Right cardiac atrium (tissue), 5 donors: ENCODE results near the gene SPON1. TPM values are rescaled to one million over a fixed set of nuclear protein-coding genes. Genes with fewer than 3 reads are reported as not detected.

ENCODE experiments used
- ATAC-seq, 2 donors: fragments of 200-7000 bp; cut with Tn5 transposase; one replicate each; pipeline versions ENCODE4 v1.8.0 to v1.9.1; 2020; ENCODE audit warnings: moderate library complexity in 2 of 2, mild to moderate bottlenecking in 1 of 2
- DNase-seq, 3 donors: peaks; one replicate each; pipeline ENCODE4 v3.0.0-alpha.2; 2020
- H3K27ac ChIP-seq: one replicate; pipeline ENCODE4 v1.5.1; 2013; ENCODE audit warnings: mild to moderate bottlenecking, low read length, control low read depth, moderate library complexity
- H3K27me3 ChIP-seq: one replicate; pipeline ENCODE4 v1.6.1; 2013; ENCODE audit not compliant: control insufficient read depth, insufficient read depth
- H3K4me1 ChIP-seq: one replicate; pipeline ENCODE4 v1.6.1; 2013; ENCODE audit warnings: low read length; ENCODE audit not compliant: control insufficient read depth, insufficient read depth
- H3K4me3 ChIP-seq: one replicate; pipeline ENCODE4 v1.5.1; 2013; ENCODE audit warnings: low read length, control low read depth
- H3K9me3 ChIP-seq: one replicate; pipeline ENCODE4 v1.6.1; 2013; ENCODE audit warnings: low read length; ENCODE audit not compliant: control insufficient read depth
- WGBS: extraction: QIAGEN DNeasy Blood & Tissue Kit; methylation state at CpG from one replicate; pipeline ENCODE4 v1.1.7; 2013; 5-methylcytosine and 5-hydroxymethylcytosine counted together
- intact Hi-C, 4 donors: fragments of 100-400 bp; cut with DNase I; formaldehyde crosslinking; loops; one replicate each; pipeline versions ENCODE4 v1.11.0 to v1.14.0; 2022 to 2023
- polyA plus RNA-seq: library from polyadenylated mRNA; stranded (reverse); fragments of 200-250 nt; gene quantifications from one replicate; pipeline ENCODE4 v1.2.3, GENCODE V29; 2013
- total RNA-seq, 4 donors: library from RNA; stranded (reverse); fragmentation: NEBNext Ultra II Directional; extraction: Animal tissue kit (Norgen Biotek cat#: 25700); gene quantifications; one replicate each; pipeline ENCODE4 v1.2.1, GENCODE V29; 2021
- donor health status: healthy with polysubstance abuse.
- donor health status: DM: no; HTN: yes; CAD: no.
- donor health status: DM: no; HTN: no; CAD: no.
- donor health status: DM: no; HTN: yes; CAD: no; lungs with severe emphysema.
- donor health status: DM: yes; HTN: yes; CAD: no.

Gene SPON1
- total and polyA plus RNA-seq, 5 donors = 12.6 to 32.7 (median 24.7) TPM

DNA sequence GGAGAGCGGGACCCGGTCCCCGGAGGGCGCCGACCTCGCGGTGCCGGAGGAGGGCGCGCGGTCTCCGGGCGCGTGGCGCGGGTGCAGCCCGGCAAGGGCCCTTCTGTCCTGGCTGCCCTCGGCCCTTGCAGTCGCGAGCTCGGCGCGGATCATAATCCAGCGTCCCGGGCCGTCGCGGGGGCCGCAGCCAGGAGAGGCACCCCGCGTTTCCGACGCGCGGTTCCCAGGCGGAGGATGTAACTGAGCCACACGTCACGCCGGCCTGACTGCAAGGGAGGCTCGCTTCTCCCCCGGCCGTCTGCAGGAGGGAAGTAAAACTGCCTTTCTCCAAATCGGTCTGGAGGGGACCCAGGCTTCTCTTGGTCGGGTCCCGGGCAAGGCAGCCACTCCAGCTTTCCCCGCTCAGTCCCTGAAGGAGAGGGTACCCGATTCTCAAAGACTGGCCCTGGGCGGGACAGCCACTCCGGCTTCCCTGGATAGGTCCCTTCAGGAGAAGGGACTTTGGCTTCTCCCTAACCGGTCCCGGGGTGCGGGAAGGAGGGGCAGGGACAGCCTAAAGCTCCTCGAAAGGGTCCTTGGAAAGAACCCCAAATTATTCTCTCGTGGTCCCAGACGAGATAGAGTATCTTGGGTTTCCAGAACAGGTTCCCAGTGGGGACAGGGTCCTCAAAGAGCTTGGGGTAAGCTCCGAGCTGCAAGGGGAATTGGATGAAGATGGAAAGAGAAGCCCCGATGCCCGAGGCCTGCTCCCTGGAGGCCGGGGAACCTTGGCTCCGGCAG lies 836 bp downstream of the SPON1 start:
- intact Hi-C loops = no loop called here
- peak overlapping the region; percentile 33 for H3K4me3 ChIP-seq
- no peaks in the 10 kb centered on the region for H3K4me1 ChIP-seq
- no peak overlapping the region for H3K27ac ChIP-seq
- H3K9me3 ChIP-seq = no peaks in the 10 kb centered on the region
- peak; percentile 43 to 80 (median 79) for DNase-seq
- H3K27me3 ChIP-seq = no peaks in the 10 kb centered on the region
- ATAC-seq = peak; percentile 54 to 62
- WGBS = under 1% methylated on average over 60 of the region's 60 CpGs

DNA sequence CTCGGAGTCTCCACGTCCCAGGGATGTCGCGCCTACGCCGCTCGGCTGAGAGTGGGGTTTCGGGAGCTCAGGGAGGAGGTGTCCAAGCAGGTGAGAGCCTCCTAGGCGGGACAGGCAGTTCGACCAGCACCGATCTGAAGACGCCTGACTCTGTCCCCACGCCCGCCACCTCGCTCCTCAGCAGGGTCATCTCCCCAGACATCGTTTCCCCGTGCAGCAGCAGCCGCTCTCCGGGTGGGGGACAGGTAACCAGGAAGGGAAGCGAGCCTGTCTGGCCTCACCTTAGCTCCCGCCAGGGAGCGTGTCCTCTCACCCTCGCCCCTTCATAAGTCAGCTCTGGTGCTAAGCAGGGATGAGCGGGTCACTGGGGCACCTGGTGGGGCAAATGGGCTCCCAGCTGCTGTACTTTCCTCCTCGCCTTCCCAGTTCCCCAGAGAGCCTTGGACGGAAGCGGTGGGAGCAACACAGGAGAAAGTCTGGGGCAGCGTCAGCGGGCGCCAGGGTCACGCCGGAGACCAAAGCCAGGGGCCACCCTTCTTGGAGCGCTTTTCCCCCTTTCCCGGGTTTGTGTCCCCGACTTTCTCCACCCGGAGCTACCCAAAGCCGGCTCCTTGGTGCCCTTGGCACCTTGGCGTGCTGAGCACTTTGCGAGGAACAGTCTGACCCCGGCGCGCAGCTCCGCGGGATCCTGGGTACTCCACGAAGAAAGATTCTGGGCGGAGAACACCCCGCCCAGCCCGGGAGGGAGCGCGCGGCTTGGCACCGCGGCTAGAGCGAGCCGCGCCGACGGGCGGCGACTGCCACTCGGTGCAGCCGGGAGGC lies 1.6 kb downstream of the SPON1 start:
- Histone ChIP-seq H3K4me3 (peak overlapping the region; percentile 33), H3K27me3 (no peaks in the 10 kb centered on the region), H3K27ac (no peak overlapping the region), H3K4me1 (no peaks in the 10 kb centered on the region), H3K9me3 (no peaks in the 10 kb centered on the region)
- peak; percentile 59 to 82 (median 79) for DNase-seq
- ATAC-seq = peak; percentile 80 to 81
- intact Hi-C loops = no loop called here
- 3% methylated on average over 62 of the region's 62 CpGs for WGBS

DNA sequence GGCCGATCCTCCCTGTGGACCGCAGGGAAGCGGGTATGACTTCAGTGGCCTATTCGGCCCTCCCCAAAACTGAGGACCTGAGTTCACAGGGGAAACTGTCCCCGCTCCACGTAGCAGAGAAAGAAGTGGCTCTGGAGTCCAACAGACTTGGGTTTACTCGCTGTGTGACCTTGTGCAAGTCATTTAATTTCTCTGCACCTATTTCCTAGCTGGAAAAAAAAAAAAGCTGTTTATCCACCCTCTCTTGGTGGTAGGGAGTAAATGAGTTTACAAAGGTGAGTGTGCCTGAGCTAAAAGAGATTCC lies 2.2 kb downstream of the SPON1 start:
- H3K27me3 ChIP-seq = no peaks in the 10 kb centered on the region
- H3K4me1 ChIP-seq = no peaks in the 10 kb centered on the region

GRCh38 chr11:13965337-13965736 lies 2.8 kb downstream of the SPON1 start:
- Histone ChIP-seq H3K4me1 (no peaks in the 10 kb centered on the region), H3K9me3 (no peaks in the 10 kb centered on the region), H3K27ac (no peak overlapping the region), H3K4me3 (no peak overlapping the region), H3K27me3 (no peaks in the 10 kb centered on the region)
- 58% methylated on average over 5 of the region's 5 CpGs for WGBS
- intact Hi-C loops = no loop called here
- DNase-seq (no peak), ATAC-seq (no peak)

More for the DNA sequence above, 2.2 kb downstream of the SPON1 start:
- ATAC-seq = no peak
- WGBS = 22% methylated on average over 7 of the region's 7 CpGs
- intact Hi-C loops = no loop called here
- DNase-seq = no peak
- Histone ChIP-seq H3K4me3 (peak overlapping the region; percentile 33), H3K9me3 (no peaks in the 10 kb centered on the region), H3K27ac (no peak overlapping the region)

DNA sequence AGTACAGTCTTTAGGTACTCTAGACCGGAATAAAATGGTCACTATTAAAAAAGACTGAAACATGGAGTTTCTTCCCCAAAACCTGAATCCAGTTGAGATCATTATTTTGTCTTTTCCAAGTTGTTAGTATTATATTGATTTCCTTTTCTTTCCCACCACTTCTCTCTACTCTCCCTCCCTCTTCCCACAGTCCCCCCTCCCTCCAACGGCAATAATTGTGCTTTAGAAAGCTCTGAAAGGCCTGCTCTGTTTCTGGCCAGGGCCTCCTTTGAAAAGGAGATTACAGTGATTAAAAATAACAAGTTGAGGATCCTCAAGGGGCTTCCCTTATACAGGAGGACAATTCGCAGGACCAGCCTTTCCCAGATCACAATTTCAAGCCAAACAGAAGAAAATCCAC lies 3.5 kb downstream of the SPON1 start:
- WGBS = 56% methylated on average over 3 of the region's 3 CpGs
- no peak for ATAC-seq
- intact Hi-C loops = no loop called here
- H3K27ac ChIP-seq = no peak overlapping the region
- no peaks in the 10 kb centered on the region for H3K27me3 ChIP-seq
- DNase-seq = no peak
- peaks cover 1% of the 10 kb centered on the region for H3K4me1 ChIP-seq
- no peaks in the 10 kb centered on the region for H3K9me3 ChIP-seq
- H3K4me3 ChIP-seq = no peak overlapping the region

GRCh38 chr11:13966486-13966885 lies 4.0 kb downstream of the SPON1 start:
- Histone ChIP-seq H3K4me3 (no peak overlapping the region), H3K27me3 (no peaks in the 10 kb centered on the region), H3K4me1 (peaks cover 2% of the 10 kb centered on the region), H3K9me3 (no peaks in the 10 kb centered on the region), H3K27ac (no peak overlapping the region)
- ATAC-seq (no peak), DNase-seq (no peak)
- intact Hi-C loops = no loop called here
- 97% methylated on average over 1 of the region's 1 CpG for WGBS

- whole genome bisulfite sequencing = 53% methylated on average over 2 of the region's 2 CpGs
- peaks cover 15% of the 10 kb centered on the region for H3K4me1 ChIP-seq
- no peaks in the 10 kb centered on the region for H3K27me3 ChIP-seq
- no peaks in the 10 kb centered on the region for H3K9me3 ChIP-seq
- ATAC-seq (no peak), DNase-seq (peak in 1 of 3 donors; percentile 49)
- intact Hi-C loops = no loop called here
- no peak overlapping the region for H3K4me3 ChIP-seq
- no peak overlapping the region for H3K27ac ChIP-seq
Observed at GRCh38 chr11:13970986-13971385, 8.5 kb downstream of the SPON1 start.

- ATAC-seq (peak; percentile 72 to 84), DNase-seq (peak in 1 of 3 donors; percentile 62)
- no peaks in the 10 kb centered on the region for H3K9me3 ChIP-seq
- WGBS = 35% methylated on average over 2 of the region's 2 CpGs
- intact Hi-C loops = no loop called here
- peaks cover 15% of the 10 kb centered on the region for H3K4me1 ChIP-seq
- H3K27ac ChIP-seq = peak overlapping the region; percentile 38
- H3K4me3 ChIP-seq = no peak overlapping the region
- no peaks in the 10 kb centered on the region for H3K27me3 ChIP-seq
Observed at GRCh38 chr11:13972043-13972910, 9.8 kb downstream of the SPON1 start.

GRCh38 chr11:13972944-13973343 lies 10.4 kb downstream of the SPON1 start:
- Histone ChIP-seq H3K27me3 (no peaks in the 10 kb centered on the region), H3K27ac (peak overlapping the region; percentile 38), H3K4me1 (peaks cover 15% of the 10 kb centered on the region), H3K4me3 (no peak overlapping the region), H3K9me3 (no peaks in the 10 kb centered on the region)
- ATAC-seq (peak in 1 of 2 donors; percentile 49), DNase-seq (no peak)
- intact Hi-C loops = no loop called here
- 74% methylated on average over 3 of the region's 3 CpGs for WGBS

GRCh38 chr11:13974631-13975030 lies 12.1 kb downstream of the SPON1 start:
- no peak overlapping the region for H3K4me3 ChIP-seq
- intact Hi-C loops = no loop called here
- no peaks in the 10 kb centered on the region for H3K9me3 ChIP-seq
- DNase-seq (no peak), ATAC-seq (no peak)
- 84% methylated on average over 1 of the region's 1 CpG for WGBS
- H3K4me1 ChIP-seq = peaks cover 15% of the 10 kb centered on the region
- no peaks in the 10 kb centered on the region for H3K27me3 ChIP-seq
- no peak overlapping the region for H3K27ac ChIP-seq
